K562 (cell line): ENCODE results near the gene ATAD5. TPM values are rescaled to one million over a fixed set of nuclear protein-coding genes. Genes with fewer than 3 reads are reported as not detected.
A peak's percentile ranks its signal among the peaks of the same experiment; 100 is the strongest.

Source experiments
- ARID2 ChIP-seq: fragments of 450-650 bp; IDR thresholded peaks from 2 replicates; pipeline ENCODE4 v1.6.1; 2017; ENCODE audit warnings: antibody characterized with exemption, mild to moderate bottlenecking
- BCLAF1 ChIP-seq, 2 experiments: fragments of 450-650 bp in 1 of 2; IDR thresholded peaks; 2 replicates each; pipeline ENCODE4 v1.6.1; 2011 to 2017; ENCODE audit warnings: low read depth in 2 of 2, antibody characterized with exemption in 1 of 2, borderline replicate concordance in 1 of 2, low read length in 1 of 2, mild to moderate bottlenecking in 1 of 2, mixed read lengths in 1 of 2; ENCODE audit not compliant: control insufficient read depth in 1 of 2
- COPS2 ChIP-seq: fragments of 450-650 bp; conservative IDR thresholded peaks from 2 replicates; pipeline ENCODE4 v1.6.1; 2016; ENCODE audit warnings: mild to moderate bottlenecking, moderate library complexity
- DMBX1 ChIP-seq: fragments of 250-450 bp; sonication (Bioruptor Pico); IDR thresholded peaks from 2 replicates; pipeline ENCODE4 v1.8.0; 2022; ENCODE audit warnings: inconsistent platforms, mild to moderate bottlenecking, moderate library complexity, borderline replicate concordance
- EP400 ChIP-seq: fragments of 450-650 bp; IDR thresholded peaks from 2 replicates; pipeline ENCODE4 v1.6.1; 2017; ENCODE audit warnings: antibody characterized with exemption, mild to moderate bottlenecking, moderate library complexity
- ETV1 ChIP-seq: fragments of 450-650 bp; conservative IDR thresholded peaks from 2 replicates; pipeline ENCODE4 v1.6.1; 2016; ENCODE audit warnings: missing genetic modification characterization, control low read depth, low read depth, missing compliant biosample characterization
- GATA2 ChIP-seq: sonication (generic); formaldehyde crosslinking; IDR thresholded peaks from 2 replicates; pipeline ENCODE4 v1.4.0; 2020; ENCODE audit warnings: mild to moderate bottlenecking, missing genetic modification reagents
- MCM3 ChIP-seq: fragments of 450-650 bp; IDR thresholded peaks from 2 replicates; pipeline ENCODE4 v1.6.1; 2016
- RBM34 ChIP-seq: fragments of 200-400 bp; formaldehyde crosslinking; IDR thresholded peaks from 2 replicates; pipeline ENCODE4 v1.6.1; 2018; ENCODE audit warnings: low read length, borderline replicate concordance; ENCODE audit not compliant: insufficient read depth
- REST ChIP-seq, 2 experiments: fragments of 450-650 bp; formaldehyde crosslinking in 1 of 2; IDR thresholded peaks; 2 replicates each; pipeline versions ENCODE4 v1.4.0 to v1.6.1; 2014 to 2020; ENCODE audit warnings: mild to moderate bottlenecking in 2 of 2, borderline replicate concordance in 1 of 2, low read depth in 1 of 2
- SREBF1 ChIP-seq: fragments of 150-350 bp; IDR thresholded peaks from 2 replicates; pipeline ENCODE4 v1.6.1; 2014; ENCODE audit warnings: antibody characterized with exemption, low read depth, low read length, borderline replicate concordance
- SUPT5H ChIP-seq: fragments of 450-650 bp; IDR thresholded peaks from 2 replicates; pipeline ENCODE4 v1.6.1; 2016
- TCF7L2 ChIP-seq: fragments of 150-350 bp; IDR thresholded peaks from 2 replicates; pipeline ENCODE4 v1.6.1; 2016; ENCODE audit warnings: low read depth, mild to moderate bottlenecking, low read length, moderate library complexity
- ZFP1 ChIP-seq: fragments of 450-650 bp; formaldehyde crosslinking; IDR thresholded peaks from 2 replicates; pipeline ENCODE4 v1.4.0; 2020; ENCODE audit warnings: mild to moderate bottlenecking, mixed read lengths
- ZNF384 ChIP-seq: IDR thresholded peaks from 2 replicates; pipeline ENCODE4 v1.6.1; 2012; ENCODE audit warnings: low read depth, low read length, improper control_type of control experiment
- ZNF431 ChIP-seq: sonication (generic); formaldehyde crosslinking; IDR thresholded peaks from 2 replicates; pipeline ENCODE4 v1.8.0; 2022; ENCODE audit warnings: mild to moderate bottlenecking, missing genetic modification reagents
- polyA plus RNA-seq, 8 experiments: library from polyadenylated mRNA; depleted of rRNA in 4 of 8; stranded (reverse) in 5 of 8; unstranded in 3 of 8; fragments of >200 nt; fragmentation: Nextera tagmentation in 2 of 8; fragmentation: Illumina TruSeq in 1 of 8; extraction: Ambion mirVana in 2 of 8; extraction: Trizol in 1 of 8; gene quantifications; 2 replicates each; pipeline versions ENCODE4 v1.2.1 to v1.2.3, GENCODE V29; 2011 to 2014; ENCODE audit warnings: inconsistent platforms in 1 of 8, missing spikeins in 1 of 8
- total RNA-seq, 7 experiments: library from RNA; depleted of rRNA in 6 of 7; stranded (reverse); fragments of >200 nt in 6 of 7; fragmentation: Illumina TruSeq in 2 of 7; extraction: Trizol in 2 of 7; gene quantifications; 2 replicates each; pipeline versions ENCODE4 v1.2.1 to v1.2.3, GENCODE V29; 2011 to 2021; ENCODE audit warnings: low replicate concordance in 1 of 7

ATAD5 gene
- total and polyA plus RNA-seq, 9 of the 15 experiments (the other 6 are each of a cell fraction or from before 2014, with no cell fraction given) = 4.6 to 25.6 (median 19.5) TPM

GRCh38 chr17:30824356-30825145 lies 7.2 kb upstream of the ATAD5 start, which contains the start of gene CRLF3 (continued):
- peak; percentile 32; the same call in 1 of the 2 replicates for TF ChIP-seq REST (IDR thresholded peaks at IDR 0.05; ENCODE audit: borderline replicate concordance)
- TF ChIP-seq REST (CRISPR knock-in tag; IDR thresholded peaks at IDR 0.05; ENCODE audit: low read depth) = no peak
- TF ChIP-seq ZFP1 = no peak
- TF ChIP-seq ARID2 = no peak
- peak; percentile 90 for TF ChIP-seq SUPT5H
- no peak for TF ChIP-seq MCM3
- no peak for TF ChIP-seq COPS2
- TF ChIP-seq EP400 = peak; percentile 80; the same call in 1 of the 2 replicates
- TF ChIP-seq RBM34 = no peak
- TF ChIP-seq GATA2 (CRISPR knock-in tag) = peak; percentile 41; the same call in 1 of the 2 replicates
- TF ChIP-seq ZNF431 (CRISPR knock-in tag) = peak; percentile 93
- TF ChIP-seq SREBF1 = 0 out of 2 replicates have a peak, but pooled peaks have one; percentile 56
- TF ChIP-seq ETV1 (tag) = peak; percentile 30; the same call in 1 of the 2 replicates
- peak; percentile 83 for TF ChIP-seq DMBX1 (CRISPR knock-in tag)
- TF ChIP-seq ZNF384 = peak; percentile 38; the same call in 1 of the 2 replicates
- TF ChIP-seq BCLAF1 (IDR thresholded peaks at IDR 0.05; ENCODE audit: borderline replicate concordance in 1 of 2, control insufficient read depth in 1 of 2, low read depth in 2 of 2, low read length in 1 of 2) = no peak
- no peak for TF ChIP-seq TCF7L2
